ENCODE data around the gene S100B. TPM values are rescaled to one million over a fixed set of nuclear protein-coding genes. Genes with fewer than 3 reads are reported as not detected.

S100B gene
- total RNA-seq, 1 experiment from 2014 or later: not detected

- BruUV-seq (replicated peaks): no TSS peak
- Mint-ChIP-seq H3K36me3 (ENCODE audit: insufficient read depth, unreplicated experiment) (peaks cover 45% of the 10 kb centered on the region), H3K4me1 (ENCODE audit: low read depth, unreplicated experiment) (no peaks in the 10 kb centered on the region), H3K9me3 (ENCODE audit: unreplicated experiment) (no peaks in the 10 kb centered on the region), H3K4me3 (ENCODE audit: unreplicated experiment) (no peak overlapping the region), H3K27me3 (ENCODE audit: insufficient read depth, unreplicated experiment) (no peaks in the 10 kb centered on the region), H3K27ac (ENCODE audit: unreplicated experiment) (no peak overlapping the region)
- DNase-seq: no peak
- no peak for TF ChIP-seq CTCF (IDR thresholded peaks at IDR 0.05; ENCODE audit: insufficient read depth in 1 of 2, low read depth in 1 of 2, low read length in 1 of 2, severe bottlenecking in 1 of 2, unreplicated experiment in 1 of 2)
- no peaks in the 10 kb centered on the region for H3K4me1 ChIP-seq
- no peaks in the 10 kb centered on the region for H3K27me3 ChIP-seq (replicated peaks; ENCODE audit: control insufficient read depth, insufficient read depth, low read length)
- CTCF ChIA-PET: no interaction called here
- no peaks in the 10 kb centered on the region for H3K9me3 ChIP-seq
- H3K4me3 ChIP-seq (ENCODE audit: low read depth, low read length): no peak overlapping the region
- POLR2A ChIA-PET: no interaction called here
- intact Hi-C loops (cut with micrococcal nuclease; ENCODE audit: unreplicated experiment): no loop called here
- H3K36me3 ChIP-seq (ENCODE audit: control insufficient read depth, insufficient read depth, low read length): no peaks in the 10 kb centered on the region; the same call in 1 of the 2 replicates
Measured at GRCh38 chr21:46557919-46558392, 46.9 kb downstream of the S100B start.

GRCh38 chr21:46557469-46557868 lies 47.4 kb downstream of the S100B start:
- POLR2A ChIA-PET: no interaction called here
- Mint-ChIP-seq H3K4me3 (ENCODE audit: unreplicated experiment) (no peak overlapping the region), H3K36me3 (ENCODE audit: insufficient read depth, unreplicated experiment) (peaks cover 44% of the 10 kb centered on the region), H3K4me1 (ENCODE audit: low read depth, unreplicated experiment) (no peaks in the 10 kb centered on the region), H3K27ac (ENCODE audit: unreplicated experiment) (no peak overlapping the region), H3K27me3 (ENCODE audit: insufficient read depth, unreplicated experiment) (no peaks in the 10 kb centered on the region), H3K9me3 (ENCODE audit: unreplicated experiment) (no peaks in the 10 kb centered on the region)
- Histone ChIP-seq H3K27me3 (replicated peaks; ENCODE audit: control insufficient read depth, insufficient read depth, low read length) (no peaks in the 10 kb centered on the region), H3K36me3 (ENCODE audit: control insufficient read depth, insufficient read depth, low read length) (no peaks in the 10 kb centered on the region; the same call in 1 of the 2 replicates), H3K4me1 (no peaks in the 10 kb centered on the region), H3K4me3 (ENCODE audit: low read depth, low read length) (no peak overlapping the region), H3K9me3 (no peaks in the 10 kb centered on the region)
- no peak for DNase-seq
- intact Hi-C loops (cut with micrococcal nuclease; ENCODE audit: unreplicated experiment): no loop called here
- no TSS peak for BruUV-seq (replicated peaks)
- CTCF ChIA-PET: no interaction called here
- TF ChIP-seq CTCF (IDR thresholded peaks at IDR 0.05; ENCODE audit: insufficient read depth in 1 of 2, low read depth in 1 of 2, low read length in 1 of 2, severe bottlenecking in 1 of 2, unreplicated experiment in 1 of 2): no peak

GRCh38 chr21:46556802-46557201 lies 48.1 kb downstream of the S100B start:
- Mint-ChIP-seq H3K4me3 (ENCODE audit: unreplicated experiment) (no peak overlapping the region), H3K9me3 (ENCODE audit: unreplicated experiment) (no peaks in the 10 kb centered on the region), H3K36me3 (ENCODE audit: insufficient read depth, unreplicated experiment) (peaks cover 37% of the 10 kb centered on the region), H3K27me3 (ENCODE audit: insufficient read depth, unreplicated experiment) (no peaks in the 10 kb centered on the region), H3K4me1 (ENCODE audit: low read depth, unreplicated experiment) (no peaks in the 10 kb centered on the region), H3K27ac (ENCODE audit: unreplicated experiment) (no peak overlapping the region)
- no peaks in the 10 kb centered on the region for H3K27me3 ChIP-seq (replicated peaks; ENCODE audit: control insufficient read depth, insufficient read depth, low read length)
- POLR2A ChIA-PET: no interaction called here
- H3K4me3 ChIP-seq (ENCODE audit: low read depth, low read length): no peak overlapping the region
- CTCF ChIA-PET: no interaction called here
- no peaks in the 10 kb centered on the region for H3K4me1 ChIP-seq
- H3K36me3 ChIP-seq (ENCODE audit: control insufficient read depth, insufficient read depth, low read length): no peaks in the 10 kb centered on the region
- intact Hi-C loops (cut with micrococcal nuclease; ENCODE audit: unreplicated experiment): no loop called here
- no TSS peak for BruUV-seq (replicated peaks)
- no peak for DNase-seq
- H3K9me3 ChIP-seq: no peaks in the 10 kb centered on the region
- TF ChIP-seq CTCF (IDR thresholded peaks at IDR 0.05; ENCODE audit: insufficient read depth in 1 of 2, low read depth in 1 of 2, low read length in 1 of 2, severe bottlenecking in 1 of 2, unreplicated experiment in 1 of 2): no peak

All from Caco-2 (cell line).